Measurements from ENCODE around the gene SARNP. TPM values are rescaled to one million over a fixed set of nuclear protein-coding genes. Genes with fewer than 3 reads are reported as not detected.

SARNP gene
- total and polyA plus RNA-seq, 9 of the 15 experiments (the other 6 are each of a cell fraction or from before 2014, with no cell fraction given), result 70.1 to 400 (median 198) TPM

GRCh38 chr12:55847603-55848291, 30.2 kb upstream of the SARNP start:
- Histone ChIP-seq H3K4me3 (0 out of 2 replicates have a peak overlapping the region, but pooled peaks have one; percentile 1), H3K9me3 (replicated peaks; ENCODE audit: control insufficient read depth, insufficient read depth, low read depth, low read length) (no peaks in the 10 kb centered on the region), H3K4me2 (ENCODE audit: insufficient read depth, low read length) (peak overlapping the region; percentile 64), H3K27ac (ENCODE audit: extremely low read depth, low read depth, low read length) (peak overlapping the region; percentile 46), H3K4me1 (replicated peaks in 1 of 2; ENCODE audit: control insufficient read depth in 2 of 2, insufficient read depth in 2 of 2, low read length in 2 of 2) (peaks cover 9 to 23% of the 10 kb centered on the region in 2 experiments), H3K9me1 (ENCODE audit: control insufficient read depth, insufficient read depth, low read length) (no peaks in the 10 kb centered on the region), H3K36me3 (ENCODE audit: control insufficient read depth, insufficient read depth, low read length) (no peaks in the 10 kb centered on the region), H2AFZ (ENCODE audit: low read depth, low read length) (peak overlapping the region; percentile 93), H3K27me3 (ENCODE audit: control insufficient read depth in 2 of 2, insufficient read depth in 2 of 2, low read length in 2 of 2) (no peaks in the 10 kb centered on the region), H3K9ac (ENCODE audit: insufficient read depth in 1 of 2, low read depth in 2 of 2, low read length in 2 of 2) (peak overlapping the region; percentile 40 to 78; a peak in 3 of 4 replicates), H4K20me1 (replicated peaks; ENCODE audit: control insufficient read depth, insufficient read depth, low read length) (no peaks in the 10 kb centered on the region), H3K79me2 (ENCODE audit: control insufficient read depth, insufficient read depth, low read length) (peaks cover 3% of the 10 kb centered on the region; the same call in 1 of the 3 replicates)
- CTCF ChIA-PET (ENCODE audit: low intra/inter-chr PET ratio), result no interaction called here
- 17% methylated on average over 6 of the region's 6 CpGs for WGBS (ENCODE audit: insufficient coverage, low coverage, missing lambda C conversion rate)
- BruUV-seq (replicated peaks), result no TSS peak
- intact Hi-C loops (cut with micrococcal nuclease), result no loop called here
- POLR2A ChIA-PET, result interaction anchor here (0.6 to 2.1 kb wide), 14 partner anchors 9 to 194 kb away, joined by 3 to 8 read pairs (median 3); partner anchors contain the start of gene DNAJC14
- DNase-seq (ENCODE audit: extremely low read depth in 1 of 4, low spot score in 3 of 4) (peak; percentile 70 to 89 (median 76)), FAIRE-seq (peak; percentile 88), ATAC-seq (peak; percentile 91)
- in situ Hi-C loops (cut with MboI), result no loop called here
- TF ChIP-seq SRF (CRISPR knock-in tag; IDR thresholded peaks at IDR 0.05) (0 out of 4 replicates have a peak, but pooled peaks of 1 of the 2 experiments have one; percentile 26), E2F6 (IDR thresholded peaks at IDR 0.05; ENCODE audit: borderline replicate concordance in 1 of 2, extremely low read depth in 1 of 2, insufficient read depth in 1 of 2, insufficient read length in 1 of 2, low read depth in 1 of 2, low read length in 1 of 2, poor library complexity in 1 of 2, severe bottlenecking in 1 of 2) (peak in 1 of 2 experiments; percentile 18), ID3 (CRISPR knock-in tag; IDR thresholded peaks at IDR 0.05) (no peak), ID3 (tag; IDR thresholded peaks at IDR 0.05) (no peak), BACH1 (tag; IDR thresholded peaks at IDR 0.05) (0 out of 2 replicates have a peak, but pooled peaks have one; percentile 27), SMC3 (conservative IDR thresholded peaks at IDR 0.05; ENCODE audit: insufficient read depth, low read depth, low read length) (no peak), GABPB1 (CRISPR knock-in tag; IDR thresholded peaks at IDR 0.05) (no peak), MBD2 (IDR thresholded peaks at IDR 0.05; ENCODE audit: borderline replicate concordance, low read depth) (no peak), NR2C1 (IDR thresholded peaks at IDR 0.05) (no peak), NR2C1 (tag; IDR thresholded peaks at IDR 0.05) (peak; percentile 43; the same call in 1 of the 2 replicates), FOSL1 (tag; conservative IDR thresholded peaks at IDR 0.05) (peak; percentile 76), SP1 (CRISPR knock-in tag; IDR thresholded peaks at IDR 0.05) (0 out of 2 replicates have a peak, but pooled peaks have one; percentile 44), CREB1 (IDR thresholded peaks at IDR 0.05) (no peak), CREB1 (CRISPR knock-in tag; IDR thresholded peaks at IDR 0.05) (no peak), KDM5B (IDR thresholded peaks at IDR 0.05; ENCODE audit: insufficient replicate concordance, low read depth, low read length) (peak; percentile 77), EGR1 (conservative IDR thresholded peaks at IDR 0.05) (peak; percentile 32; the same call in 1 of the 2 replicates), RCOR1 (IDR thresholded peaks at IDR 0.05; ENCODE audit: borderline replicate concordance in 1 of 2, low read depth in 2 of 2, low read length in 2 of 2) (peak in 1 of 2 experiments; percentile 51; a peak in 1 of 4 replicates)
- TF ChIP-seq, protein P1, sequence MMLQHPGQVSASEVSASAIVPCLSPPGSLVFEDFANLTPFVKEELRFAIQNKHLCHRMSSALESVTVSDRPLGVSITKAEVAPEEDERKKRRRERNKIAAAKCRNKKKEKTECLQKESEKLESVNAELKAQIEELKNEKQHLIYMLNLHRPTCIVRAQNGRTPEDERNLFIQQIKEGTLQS (IDR thresholded peaks at IDR 0.05), result no peak; the same call in 1 of the 2 replicates
- TF ChIP-seq, protein P1 (CRISPR knock-in tag; conservative IDR thresholded peaks at IDR 0.05), result no peak

Data from K562 (cell line).